Endothelial cell of umbilical vein (primary cell): ENCODE results near the gene PKD2. TPM values are rescaled to one million over a fixed set of nuclear protein-coding genes. Genes with fewer than 3 reads are reported as not detected.

Experiments
- BruUV-seq: library from RNA; stranded (reverse); fragments of 400-500 nt; replicated peaks from 2 replicates; lab custom pipeline; 2021; lab: Mats Ljungman, UMichigan
- CTCF ChIA-PET: fragments of 300-600, 350-600 bp; sonication (Branson Sonifier 250); formaldehyde crosslinking; loops from one replicate; lab custom pipeline; 2021; ENCODE audit warnings: antibody characterized with exemption, inconsistent platforms; lab: Charles Lee
- POLR2A ChIA-PET: fragments of 300-600, 350-600 bp; sonication (Branson Sonifier 250); formaldehyde crosslinking; loops from one replicate; lab custom pipeline; 2021; ENCODE audit warnings: antibody characterized with exemption, inconsistent platforms; lab: Charles Lee
- DNase-seq: peaks from one replicate; pipeline ENCODE4 v3.0.0-alpha.2; 2011; ENCODE audit warnings: low read depth, low spot score
- FAIRE-seq: peaks from 2 replicates; lab custom pipeline; 2011; peaks lifted over from hg19 to GRCh38; lab: Jason Lieb, UNC
- H2AFZ ChIP-seq: 2 replicates; pipeline ENCODE4 v1.6.0; 2012; ENCODE audit warnings: low read depth, low read length, control low read depth, inconsistent platforms
- H3K27ac ChIP-seq: 2 replicates; pipeline ENCODE4 v1.5.1; 2011; ENCODE audit warnings: low read depth, mild to moderate bottlenecking, control low read depth, low read length, moderate library complexity; ENCODE audit not compliant: insufficient read depth
- H3K27me3 ChIP-seq, 2 experiments: 2 replicates each; pipeline versions ENCODE4 v1.6.0 to v1.6.1; 2011; ENCODE audit warnings: low read length in 2 of 2, mixed read lengths in 1 of 2; ENCODE audit not compliant: control insufficient read depth in 2 of 2, insufficient read depth in 2 of 2
- H3K36me3 ChIP-seq, 2 experiments: 2 replicates in 1 of 2; 3 replicates in 1 of 2; pipeline ENCODE4 v1.5.1; 2011; ENCODE audit warnings: low read length in 2 of 2, mild to moderate bottlenecking in 1 of 2, moderate library complexity in 1 of 2; ENCODE audit not compliant: control insufficient read depth in 2 of 2, insufficient read depth in 2 of 2; ENCODE audit errors: extremely low read depth in 1 of 2
- H3K4me1 ChIP-seq: 3 replicates; pipeline ENCODE4 v1.5.1; 2011; ENCODE audit warnings: mild to moderate bottlenecking, low read length; ENCODE audit not compliant: control insufficient read depth, insufficient read depth; ENCODE audit errors: extremely low read depth
- H3K4me2 ChIP-seq: 2 replicates; pipeline ENCODE4 v1.6.1; 2011; ENCODE audit warnings: low read length, control low read depth, mixed read lengths; ENCODE audit not compliant: insufficient read depth
- H3K4me3 ChIP-seq, 3 experiments: fragments of 200-600 bp in 1 of 3; sonication (generic), shearing (Covaris generic) in 1 of 3; replicated peaks in 1 of 3; 2 replicates each; pipeline ENCODE4 v1.5.1; 2011 to 2016; ENCODE audit warnings: control low read depth in 3 of 3, low read length in 3 of 3, mild to moderate bottlenecking in 2 of 3, inconsistent platforms in 1 of 3, low read depth in 1 of 3, moderate library complexity in 1 of 3; ENCODE audit not compliant: insufficient read depth in 1 of 3
- H3K79me2 ChIP-seq: 2 replicates; pipeline ENCODE4 v1.6.0; 2012; ENCODE audit warnings: low read length, inconsistent platforms; ENCODE audit not compliant: control insufficient read depth, insufficient read depth
- H3K9ac ChIP-seq: replicated peaks from 2 replicates; pipeline ENCODE3; 2011; ENCODE audit warnings: low read length, control low read depth; ENCODE audit not compliant: insufficient read depth; ENCODE audit errors: extremely low read depth
- H3K9me1 ChIP-seq: replicated peaks from 3 replicates; pipeline ENCODE4 v1.6.0; 2011; ENCODE audit warnings: mild to moderate bottlenecking, low read length; ENCODE audit not compliant: control insufficient read depth, insufficient read depth; ENCODE audit errors: extremely low read depth
- H3K9me3 ChIP-seq: replicated peaks from 2 replicates; pipeline ENCODE4 v1.5.1; 2012; ENCODE audit warnings: low read length, inconsistent platforms; ENCODE audit not compliant: control insufficient read depth, insufficient read depth
- H4K20me1 ChIP-seq: replicated peaks from 2 replicates; pipeline ENCODE3; 2011; ENCODE audit warnings: mild to moderate bottlenecking, low read length; ENCODE audit not compliant: control insufficient read depth, insufficient read depth; ENCODE audit errors: extremely low read depth
- EZH2 ChIP-seq: IDR thresholded peaks from 2 replicates; pipeline ENCODE4 v1.6.1; 2012; ENCODE audit warnings: borderline replicate concordance, low read depth, mild to moderate bottlenecking, moderate library complexity, low read length, inconsistent platforms; ENCODE audit not compliant: severe bottlenecking
- GATA2 ChIP-seq: IDR thresholded peaks from 2 replicates; pipeline ENCODE4 v1.7.0; 2011; ENCODE audit warnings: low read depth, mild to moderate bottlenecking, moderate library complexity, mixed read lengths, low read length; ENCODE audit not compliant: insufficient read length, insufficient read depth
- JUN ChIP-seq: IDR thresholded peaks from 2 replicates; pipeline ENCODE4 v1.6.1; 2011; ENCODE audit warnings: borderline replicate concordance, low read depth; ENCODE audit not compliant: insufficient read length, insufficient read depth
- MYC ChIP-seq: IDR thresholded peaks from one replicate; pipeline ENCODE4 v1.6.1; 2011; ENCODE audit warnings: mild to moderate bottlenecking, low read depth, low read length
- dilution Hi-C: fragments of 300-500 bp; cut with MboI; formaldehyde crosslinking; loops from one replicate; pipeline ENCODE4 v1.15.0; 2019; ENCODE audit warnings: low sequenced_read_pairs; ENCODE audit not compliant: extremely low pct_ligation_motif_present
- intact Hi-C: fragments of 100-400 bp; cut with micrococcal nuclease; formaldehyde crosslinking; loops from one replicate; pipeline ENCODE4 v1.10.0; 2022
- polyA plus RNA-seq, 4 experiments: library from polyadenylated mRNA; depleted of rRNA in 3 of 4; stranded (reverse) in 3 of 4; unstranded in 1 of 4; fragments of >200 nt; gene quantifications; 2 replicates each; pipeline versions ENCODE4 v1.2.1 to v1.2.3, GENCODE V29; 2011 to 2012; ENCODE audit warnings: missing spikeins in 1 of 4
- total RNA-seq: library from RNA; stranded (reverse); gene quantifications from 2 replicates; pipeline ENCODE4 v1.2.3, GENCODE V29; 2021
- TF ChIP-seq, protein P1 (sequence below): IDR thresholded peaks from 2 replicates; pipeline ENCODE4 v1.6.1; 2011; ENCODE audit not compliant: insufficient read depth, insufficient read length
- TF ChIP-seq, protein P2 (sequence below), 2 donors: IDR thresholded peaks; 1 replicate in 1 of 2; 2 replicates in 1 of 2; pipeline ENCODE4 v1.5.1; 2011; ENCODE audit warnings: low read length in 2 of 2, mild to moderate bottlenecking in 2 of 2, moderate library complexity in 2 of 2, control low read depth in 1 of 2, inconsistent platforms in 1 of 2, low read depth in 1 of 2; ENCODE audit not compliant: insufficient read depth in 1 of 2; ENCODE audit errors: extremely low read depth in 1 of 2

PKD2 gene
- total and polyA plus RNA-seq, 2 donors (not counting 3 experiments of a cell fraction or from before 2014, with no cell fraction given) = 23.1 to 27.0 TPM

DNA sequence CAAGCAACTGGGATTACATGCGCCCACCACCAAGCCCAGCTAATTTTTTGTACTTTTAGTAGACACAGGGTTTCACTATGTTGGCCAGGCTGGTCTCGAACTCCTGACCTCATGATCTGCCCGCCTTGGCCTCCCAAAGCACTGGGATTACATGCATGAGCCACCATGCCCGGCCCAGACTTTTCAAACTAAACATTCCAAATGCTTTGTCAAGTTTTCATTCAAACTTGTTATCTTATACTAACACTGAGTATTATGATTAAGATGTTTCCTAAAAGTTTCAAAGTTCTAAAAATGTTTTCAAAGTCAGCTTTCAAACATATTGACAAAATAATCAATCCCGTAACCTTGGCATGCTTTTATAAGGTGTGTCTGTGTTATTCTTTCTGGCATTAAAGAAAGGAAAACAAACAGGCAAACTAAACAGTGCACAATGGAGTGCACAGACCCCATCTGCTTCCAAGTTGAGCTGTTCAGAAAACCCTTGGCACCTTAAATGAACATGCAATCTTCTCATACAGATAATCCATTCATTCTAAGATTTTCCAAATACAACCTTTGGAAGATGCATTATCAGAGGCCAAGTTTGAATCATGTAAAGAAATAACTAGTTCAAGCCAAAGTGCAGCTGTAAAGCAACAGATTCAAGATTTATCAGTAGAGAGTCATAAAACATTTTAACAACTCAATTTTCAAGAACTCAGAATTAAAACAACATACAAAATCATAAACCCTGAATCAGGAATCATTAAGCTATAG is 101.9 kb downstream of the PKD2 start:
- POLR2A ChIA-PET = no interaction called here
- peak; percentile 24 for FAIRE-seq

DNA sequence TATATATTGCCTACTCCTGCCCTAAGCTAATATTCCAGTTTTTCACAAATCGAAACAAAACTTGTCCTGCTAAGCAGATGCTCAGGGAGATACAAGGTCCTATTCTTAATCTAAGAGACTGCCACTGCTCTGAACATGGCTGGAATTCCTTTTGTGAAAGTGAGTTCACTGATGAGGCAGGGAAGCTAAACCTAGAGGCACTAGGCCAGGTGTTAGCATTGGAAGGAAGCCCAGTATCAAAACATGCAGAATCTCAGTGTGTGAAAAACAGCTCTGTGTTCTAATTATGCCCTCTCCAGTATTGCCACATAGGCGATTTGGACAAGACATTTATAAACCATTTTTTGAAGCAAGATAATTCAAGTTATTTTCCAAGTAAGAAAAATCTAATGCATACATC is 103.4 kb downstream of the PKD2 start:
- ChIA-PET POLR2A (no interaction called here), CTCF (interaction anchor here (0.9 to 1.4 kb wide), 3 partner anchors 11 to 93 kb away, joined by 3 to 4 read pairs (median 3); no protein-coding TSS in a partner anchor)
- intact Hi-C loops (no loop called here), dilution Hi-C loops (no loop called here)
- H3K27me3 ChIP-seq = no peaks in the 10 kb centered on the region
- H3K4me2 ChIP-seq = no peak overlapping the region
- DNase-seq (peak; percentile 31), FAIRE-seq (no peak)
- no peaks in the 10 kb centered on the region for H3K79me2 ChIP-seq
- H3K27ac ChIP-seq = no peak overlapping the region
- TF ChIP-seq JUN (no peak), GATA2 (no peak), EZH2 (no peak)
- TF ChIP-seq, protein P1, sequence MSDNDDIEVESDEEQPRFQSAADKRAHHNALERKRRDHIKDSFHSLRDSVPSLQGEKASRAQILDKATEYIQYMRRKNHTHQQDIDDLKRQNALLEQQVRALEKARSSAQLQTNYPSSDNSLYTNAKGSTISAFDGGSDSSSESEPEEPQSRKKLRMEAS = no peak
- TF ChIP-seq, protein P2, sequence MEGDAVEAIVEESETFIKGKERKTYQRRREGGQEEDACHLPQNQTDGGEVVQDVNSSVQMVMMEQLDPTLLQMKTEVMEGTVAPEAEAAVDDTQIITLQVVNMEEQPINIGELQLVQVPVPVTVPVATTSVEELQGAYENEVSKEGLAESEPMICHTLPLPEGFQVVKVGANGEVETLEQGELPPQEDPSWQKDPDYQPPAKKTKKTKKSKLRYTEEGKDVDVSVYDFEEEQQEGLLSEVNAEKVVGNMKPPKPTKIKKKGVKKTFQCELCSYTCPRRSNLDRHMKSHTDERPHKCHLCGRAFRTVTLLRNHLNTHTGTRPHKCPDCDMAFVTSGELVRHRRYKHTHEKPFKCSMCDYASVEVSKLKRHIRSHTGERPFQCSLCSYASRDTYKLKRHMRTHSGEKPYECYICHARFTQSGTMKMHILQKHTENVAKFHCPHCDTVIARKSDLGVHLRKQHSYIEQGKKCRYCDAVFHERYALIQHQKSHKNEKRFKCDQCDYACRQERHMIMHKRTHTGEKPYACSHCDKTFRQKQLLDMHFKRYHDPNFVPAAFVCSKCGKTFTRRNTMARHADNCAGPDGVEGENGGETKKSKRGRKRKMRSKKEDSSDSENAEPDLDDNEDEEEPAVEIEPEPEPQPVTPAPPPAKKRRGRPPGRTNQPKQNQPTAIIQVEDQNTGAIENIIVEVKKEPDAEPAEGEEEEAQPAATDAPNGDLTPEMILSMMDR (IDR thresholded peaks at IDR 0.05; ENCODE audit: extremely low read depth in 1 of 2, insufficient read depth in 1 of 2, low read depth in 1 of 2, low read length in 2 of 2) = no peak
- no TSS peak for BruUV-seq
- no peak overlapping the region for H3K9ac ChIP-seq
- no peak overlapping the region for H3K4me3 ChIP-seq
- H4K20me1 ChIP-seq = no peaks in the 10 kb centered on the region
- H3K4me1 ChIP-seq = peaks cover 22% of the 10 kb centered on the region
- H2AFZ ChIP-seq = no peak overlapping the region
- no peaks in the 10 kb centered on the region for H3K9me3 ChIP-seq
- no peaks in the 10 kb centered on the region for H3K9me1 ChIP-seq
- no peaks in the 10 kb centered on the region for H3K36me3 ChIP-seq

More for the DNA sequence above, 101.9 kb downstream of the PKD2 start:
- no TSS peak for BruUV-seq
- intact Hi-C loops (loop anchor here (5.0 to 10.0 kb wide), 5 partner anchors 37 to 485 kb away; partner anchors contain the start of genes HERC3, HERC5, PKD2 and PPM1K), dilution Hi-C loops (no loop called here)
- Histone ChIP-seq H3K36me3 (no peaks in the 10 kb centered on the region), H3K9me1 (no peaks in the 10 kb centered on the region), H3K9ac (no peak overlapping the region), H3K27me3 (no peaks in the 10 kb centered on the region), H3K79me2 (no peaks in the 10 kb centered on the region), H3K4me1 (peaks cover 37% of the 10 kb centered on the region), H3K4me2 (no peak overlapping the region), H4K20me1 (no peaks in the 10 kb centered on the region), H3K27ac (no peak overlapping the region), H3K4me3 (no peak overlapping the region), H3K9me3 (no peaks in the 10 kb centered on the region), H2AFZ (no peak overlapping the region)
- CTCF ChIA-PET = interaction anchor here (1.1 kb wide), 1 partner anchor 110 kb away, joined by 5 read pairs; no protein-coding TSS in a partner anchor
- peak; percentile 68 for DNase-seq
- TF ChIP-seq EZH2 (no peak), MYC (no peak)
